Activated naive CD8-positive, alpha-beta T cell (primary cell): Measurements from ENCODE around the gene KRT7.
"Not testable (repeated sequence)": the region's sequence is repeated elsewhere in the genome, so short reads cannot be mapped to it uniquely, and the experiment has no call there.

ENCODE experiments used
- H3K27ac Mint-ChIP-seq: one replicate; pipeline ENCODE4 v1.8.0; 2021; ENCODE audit warnings: mixed read lengths
- H3K27me3 Mint-ChIP-seq: one replicate; pipeline ENCODE4 v1.8.0; 2021; ENCODE audit warnings: mixed read lengths
- H3K36me3 Mint-ChIP-seq: one replicate; pipeline ENCODE4 v1.8.0; 2021; ENCODE audit warnings: mixed read lengths
- H3K4me1 Mint-ChIP-seq: one replicate; pipeline ENCODE4 v1.8.0; 2021; ENCODE audit warnings: low read depth, mixed read lengths
- H3K4me3 Mint-ChIP-seq: one replicate; pipeline ENCODE4 v1.8.0; 2021; ENCODE audit warnings: mild to moderate bottlenecking, mixed read lengths
- H3K9me3 Mint-ChIP-seq: one replicate; pipeline ENCODE4 v1.8.0; 2021; ENCODE audit warnings: low read depth, mixed read lengths

The KRT7 gene

GRCh38 chr12:52239767-52240166 lies 6.7 kb downstream of the KRT7 start:
- Mint-ChIP-seq H3K36me3 (no peaks in the 10 kb centered on the region), H3K27me3 (peaks cover 4% of the 10 kb centered on the region)

GRCh38 chr12:52240247-52240646 lies 7.2 kb downstream of the KRT7 start:
- not testable (repeated sequence) for H3K4me3 Mint-ChIP-seq, H3K9me3 Mint-ChIP-seq

More at GRCh38 chr12:52239767-52240166, 6.7 kb downstream of the KRT7 start:
- Mint-ChIP-seq H3K4me3 (no peak overlapping the region), H3K9me3 (no peaks in the 10 kb centered on the region), H3K27ac (no peak overlapping the region), H3K4me1 (peaks cover 20% of the 10 kb centered on the region)

GRCh38 chr12:52241205-52241842 lies 8.3 kb downstream of the KRT7 start:
- no peaks in the 10 kb centered on the region for H3K27me3 Mint-ChIP-seq
- H3K9me3 Mint-ChIP-seq = no peaks in the 10 kb centered on the region
- H3K36me3 Mint-ChIP-seq = no peaks in the 10 kb centered on the region
- peaks cover 25% of the 10 kb centered on the region for H3K4me1 Mint-ChIP-seq
- H3K4me3 Mint-ChIP-seq = no peak overlapping the region
- H3K27ac Mint-ChIP-seq = no peak overlapping the region

More at GRCh38 chr12:52240247-52240646, 7.2 kb downstream of the KRT7 start:
- not testable (repeated sequence) for H3K27ac Mint-ChIP-seq, H3K36me3 Mint-ChIP-seq, H3K27me3 Mint-ChIP-seq
- H3K4me1 Mint-ChIP-seq = peaks cover 20% of the 10 kb centered on the region

DNA sequence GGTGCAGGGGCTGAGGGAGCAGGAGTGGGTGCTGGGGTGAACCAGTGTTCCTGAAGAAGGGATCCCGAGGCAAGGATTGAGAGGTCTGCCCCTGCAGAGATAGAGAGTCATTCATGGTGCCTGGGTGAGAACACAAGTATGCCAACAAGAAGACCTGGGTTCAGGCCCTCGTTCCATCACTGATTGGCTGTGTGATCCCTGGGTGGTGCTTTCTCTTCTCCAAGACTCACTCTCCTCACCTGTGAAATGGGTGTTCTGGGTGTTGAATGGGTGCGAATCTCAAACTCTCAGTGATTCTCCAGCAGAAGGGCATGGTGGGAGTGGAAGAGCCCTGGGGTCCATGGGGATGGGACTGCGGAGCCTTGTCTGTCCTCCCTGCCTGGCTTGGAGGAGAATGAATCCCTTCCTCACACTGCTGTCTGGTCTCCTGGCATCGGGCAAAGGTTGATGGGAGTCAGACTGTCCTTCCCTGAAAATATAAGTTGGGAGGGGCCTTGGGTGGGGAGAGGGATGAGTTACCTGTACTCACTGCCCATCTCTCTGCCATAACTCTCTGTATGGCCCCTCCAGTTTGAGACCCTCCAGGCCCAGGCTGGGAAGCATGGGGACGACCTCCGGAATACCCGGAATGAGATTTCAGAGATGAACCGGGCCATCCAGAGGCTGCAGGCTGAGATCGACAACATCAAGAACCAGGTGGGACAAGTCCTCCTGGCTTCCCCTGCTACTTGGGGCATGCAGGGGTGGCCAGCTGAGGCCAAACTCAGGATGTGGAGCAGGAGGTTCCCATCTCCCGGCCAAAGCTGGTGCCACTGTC lies 9.6 kb downstream of the KRT7 start:
- peaks cover 32% of the 10 kb centered on the region for H3K4me1 Mint-ChIP-seq
- no peaks in the 10 kb centered on the region for H3K36me3 Mint-ChIP-seq
- H3K4me3 Mint-ChIP-seq = no peak overlapping the region
- no peaks in the 10 kb centered on the region for H3K9me3 Mint-ChIP-seq
- peaks cover under 1% of the 10 kb centered on the region for H3K27me3 Mint-ChIP-seq
- peak overlapping the region; percentile 46 for H3K27ac Mint-ChIP-seq

DNA sequence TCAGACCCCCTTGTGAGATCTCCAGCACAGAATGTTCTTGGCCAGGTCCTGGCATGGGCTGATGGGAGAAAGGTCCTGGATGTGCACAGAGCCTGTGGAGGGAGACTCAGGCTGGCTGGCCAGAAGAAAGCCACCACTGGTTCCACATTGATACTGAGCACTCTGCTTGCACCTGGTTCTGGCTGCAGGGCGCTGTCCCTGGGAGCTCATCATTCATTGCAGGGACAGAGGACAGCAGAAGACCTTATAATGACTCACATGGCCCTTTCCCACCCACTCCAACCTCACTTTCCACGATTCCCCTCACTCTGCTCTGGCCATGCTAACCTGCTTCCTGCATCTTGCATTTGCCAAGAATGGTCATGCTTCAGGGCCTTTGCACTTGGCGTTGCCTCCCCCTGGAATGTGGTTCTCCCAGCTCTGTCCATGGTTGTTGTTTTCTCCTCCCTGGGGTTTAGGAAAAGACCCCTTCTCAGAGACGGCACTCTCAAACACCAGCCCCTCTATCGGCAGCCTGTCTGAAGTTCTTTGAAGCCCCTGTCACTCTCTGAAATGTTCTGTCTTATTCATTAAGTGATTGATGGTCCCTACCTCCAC lies 10.3 kb downstream of the KRT7 start:
- Mint-ChIP-seq H3K9me3 (no peaks in the 10 kb centered on the region), H3K27me3 (peaks cover 4% of the 10 kb centered on the region), H3K27ac (peak overlapping the region; percentile 90), H3K4me3 (no peak overlapping the region), H3K36me3 (peaks cover 3% of the 10 kb centered on the region), H3K4me1 (peaks cover 32% of the 10 kb centered on the region)

- H3K27ac Mint-ChIP-seq = peak overlapping the region; percentile 90
- H3K9me3 Mint-ChIP-seq = no peaks in the 10 kb centered on the region
- peaks cover 3% of the 10 kb centered on the region for H3K36me3 Mint-ChIP-seq
- peak overlapping the region; percentile 51 for H3K4me3 Mint-ChIP-seq
- H3K4me1 Mint-ChIP-seq = peaks cover 32% of the 10 kb centered on the region
- H3K27me3 Mint-ChIP-seq = peaks cover 4% of the 10 kb centered on the region
These were observed 11.0 kb downstream of the KRT7 start for GRCh38 chr12:52243856-52244614.

DNA sequence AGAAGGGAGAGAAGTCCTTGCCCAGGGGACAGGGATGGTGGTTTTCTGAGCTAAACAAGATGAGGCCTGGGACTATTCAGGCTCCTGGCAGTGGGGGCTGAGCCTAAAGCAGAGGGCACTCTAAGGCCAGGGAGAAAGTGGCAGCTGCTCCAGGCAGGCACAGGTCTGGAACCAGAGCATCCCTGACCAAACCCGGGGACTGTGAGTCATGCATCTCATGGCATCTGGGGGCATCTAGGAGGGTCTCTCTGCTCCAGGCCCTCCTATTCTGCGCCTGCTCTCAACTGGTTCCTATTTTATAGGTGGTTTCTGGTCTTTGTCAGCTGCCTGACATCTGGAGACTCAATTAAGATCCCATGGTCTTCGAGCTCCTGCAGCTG lies 11.6 kb downstream of the KRT7 start:
- H3K4me1 Mint-ChIP-seq = peaks cover 34% of the 10 kb centered on the region
- peaks cover 7% of the 10 kb centered on the region for H3K27me3 Mint-ChIP-seq
- peak overlapping the region; percentile 90 for H3K27ac Mint-ChIP-seq
- H3K36me3 Mint-ChIP-seq = peaks cover 3% of the 10 kb centered on the region
- peak overlapping the region; percentile 51 for H3K4me3 Mint-ChIP-seq
- no peaks in the 10 kb centered on the region for H3K9me3 Mint-ChIP-seq

GRCh38 chr12:52245259-52245961 lies 12.4 kb downstream of the KRT7 start:
- Mint-ChIP-seq H3K27me3 (peaks cover 11% of the 10 kb centered on the region), H3K36me3 (peaks cover 3% of the 10 kb centered on the region), H3K27ac (peak overlapping the region; percentile 10), H3K4me1 (peaks cover 39% of the 10 kb centered on the region), H3K9me3 (no peaks in the 10 kb centered on the region), H3K4me3 (no peak overlapping the region)

- Mint-ChIP-seq H3K4me3 (no peak overlapping the region), H3K27ac (peak overlapping the region; percentile 89), H3K4me1 (peaks cover 41% of the 10 kb centered on the region), H3K27me3 (peaks cover 13% of the 10 kb centered on the region), H3K9me3 (no peaks in the 10 kb centered on the region), H3K36me3 (peaks cover 3% of the 10 kb centered on the region)
These were observed 13.0 kb downstream of the KRT7 start for GRCh38 chr12:52245962-52246569.

DNA sequence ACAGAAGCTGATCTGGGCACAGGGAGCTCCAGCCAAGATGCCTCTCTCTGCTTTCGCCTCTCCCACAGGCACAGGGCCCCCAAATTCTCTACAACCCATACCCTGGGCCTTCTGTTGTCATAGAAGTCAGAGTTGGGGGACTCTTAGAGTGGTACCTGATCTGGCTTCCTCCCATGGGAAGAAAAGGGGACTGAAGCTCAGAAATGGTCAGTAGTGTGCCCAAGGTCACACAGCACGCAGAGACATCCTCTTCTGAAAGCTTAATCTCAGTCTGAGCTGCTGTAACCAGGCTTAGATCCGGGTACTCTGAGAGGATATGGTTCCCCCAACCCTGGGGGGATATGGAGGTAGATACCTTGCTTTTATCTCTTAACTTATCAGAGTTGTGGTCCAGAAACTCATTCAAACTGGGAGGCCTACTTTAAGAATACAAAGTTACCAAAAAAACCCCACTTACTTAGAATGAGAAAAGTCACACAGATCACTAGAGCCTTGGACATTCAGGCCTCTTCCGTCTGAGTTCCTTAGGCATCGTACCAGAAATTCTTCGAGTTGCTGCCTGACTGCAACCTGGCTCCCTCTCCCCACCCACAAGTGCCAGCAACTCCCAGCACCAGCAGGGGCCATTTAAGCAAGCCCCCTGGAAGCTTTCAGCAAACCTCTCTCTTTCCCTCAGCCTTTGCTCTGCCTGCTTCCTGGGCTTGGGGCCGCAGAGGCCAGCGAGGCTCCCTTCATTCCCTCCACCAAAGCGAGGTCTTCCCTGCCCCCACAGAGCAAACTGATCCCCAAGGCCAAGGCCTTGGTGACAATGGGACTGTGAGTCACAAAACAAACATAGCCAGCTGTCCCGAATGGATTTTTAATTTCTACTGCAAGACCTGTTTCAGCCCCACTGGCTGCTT lies 13.9 kb downstream of the KRT7 start:
- Mint-ChIP-seq H3K9me3 (no peaks in the 10 kb centered on the region), H3K4me3 (no peak overlapping the region), H3K27me3 (peaks cover 15% of the 10 kb centered on the region), H3K4me1 (peaks cover 49% of the 10 kb centered on the region), H3K36me3 (peaks cover 3% of the 10 kb centered on the region), H3K27ac (peak overlapping the region; percentile 41)

GRCh38 chr12:52247622-52248540 lies 14.8 kb downstream of the KRT7 start:
- H3K4me3 Mint-ChIP-seq = no peak overlapping the region
- no peaks in the 10 kb centered on the region for H3K9me3 Mint-ChIP-seq
- H3K27me3 Mint-ChIP-seq = peaks cover 15% of the 10 kb centered on the region
- H3K27ac Mint-ChIP-seq = peak overlapping the region; percentile 41
- H3K4me1 Mint-ChIP-seq = peaks cover 43% of the 10 kb centered on the region
- H3K36me3 Mint-ChIP-seq = peaks cover 3% of the 10 kb centered on the region

DNA sequence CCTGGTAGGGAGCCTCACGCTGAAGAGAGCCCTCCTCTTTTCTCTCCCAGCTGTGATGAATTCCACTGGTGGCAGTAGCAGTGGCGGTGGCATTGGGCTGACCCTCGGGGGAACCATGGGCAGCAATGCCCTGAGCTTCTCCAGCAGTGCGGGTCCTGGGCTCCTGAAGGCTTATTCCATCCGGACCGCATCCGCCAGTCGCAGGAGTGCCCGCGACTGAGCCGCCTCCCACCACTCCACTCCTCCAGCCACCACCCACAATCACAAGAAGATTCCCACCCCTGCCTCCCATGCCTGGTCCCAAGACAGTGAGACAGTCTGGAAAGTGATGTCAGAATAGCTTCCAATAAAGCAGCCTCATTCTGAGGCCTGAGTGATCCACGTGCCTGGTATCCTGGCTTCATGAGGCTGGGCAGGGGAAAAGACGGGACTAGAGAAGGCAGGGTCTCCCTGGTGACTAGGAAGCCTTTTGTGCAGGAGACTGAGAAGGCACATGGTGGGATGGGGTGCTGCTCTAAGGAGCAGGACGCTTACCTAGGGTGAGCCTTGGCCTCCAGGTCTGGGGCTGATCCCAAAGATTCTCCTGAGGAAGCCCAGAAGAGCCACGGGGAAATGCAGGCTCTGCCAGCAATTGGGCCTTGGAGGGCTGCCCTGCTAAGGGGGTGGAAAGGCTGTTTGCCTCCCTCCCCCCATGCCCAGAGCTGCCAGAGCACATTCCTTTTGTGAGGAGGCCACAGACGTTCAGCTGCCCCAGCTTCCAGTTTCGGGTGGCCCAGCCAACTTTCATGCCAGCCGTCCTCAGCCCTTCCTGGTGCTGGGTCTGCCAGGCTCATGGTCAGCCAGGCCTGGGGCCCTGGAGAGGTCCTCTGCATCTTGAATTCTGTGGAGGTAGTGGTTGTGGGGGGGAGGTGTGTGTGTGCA lies 15.8 kb downstream of the KRT7 start:
- H3K4me1 Mint-ChIP-seq = peaks cover 37% of the 10 kb centered on the region
- H3K27me3 Mint-ChIP-seq = peaks cover 15% of the 10 kb centered on the region
- H3K36me3 Mint-ChIP-seq = peaks cover 3% of the 10 kb centered on the region
- no peak overlapping the region for H3K27ac Mint-ChIP-seq
- no peak overlapping the region for H3K4me3 Mint-ChIP-seq
- no peaks in the 10 kb centered on the region for H3K9me3 Mint-ChIP-seq
